Nephron (organoid): Measurements from ENCODE around the gene GEMIN5.

ENCODE experiments used
- H3K27ac Mint-ChIP-seq, 3 experiments: 2 replicates each; pipeline ENCODE4 v1.8.0; 2020; ENCODE audit warnings: mixed read lengths in 3 of 3, mild to moderate bottlenecking in 2 of 3, moderate library complexity in 1 of 3
- H3K27me3 Mint-ChIP-seq: 2 replicates; pipeline ENCODE4 v1.8.0; 2021; ENCODE audit warnings: low read depth, mild to moderate bottlenecking, moderate library complexity, mixed read lengths
- H3K36me3 Mint-ChIP-seq: 2 replicates; pipeline ENCODE4 v1.8.0; 2020; ENCODE audit warnings: low read depth, mixed read lengths
- H3K4me1 Mint-ChIP-seq: 2 replicates; pipeline ENCODE4 v1.8.0; 2020; ENCODE audit warnings: mixed read lengths
- H3K4me3 Mint-ChIP-seq, 3 experiments: 2 replicates each; pipeline ENCODE4 v1.8.0; 2020; ENCODE audit warnings: mild to moderate bottlenecking in 3 of 3, mixed read lengths in 3 of 3, moderate library complexity in 2 of 3
- H3K9me3 Mint-ChIP-seq: 2 replicates; pipeline ENCODE4 v1.8.0; 2020; ENCODE audit warnings: mixed read lengths
- TF ChIP-seq, protein P1 (sequence below), 3 experiments: fragments of 200-600 bp; sonication (generic); IDR thresholded peaks; one replicate each; pipeline ENCODE4 v1.5.0; 2021; ENCODE audit warnings: antibody characterized with exemption in 3 of 3; ENCODE audit not compliant: unreplicated experiment in 3 of 3

Gene GEMIN5

DNA sequence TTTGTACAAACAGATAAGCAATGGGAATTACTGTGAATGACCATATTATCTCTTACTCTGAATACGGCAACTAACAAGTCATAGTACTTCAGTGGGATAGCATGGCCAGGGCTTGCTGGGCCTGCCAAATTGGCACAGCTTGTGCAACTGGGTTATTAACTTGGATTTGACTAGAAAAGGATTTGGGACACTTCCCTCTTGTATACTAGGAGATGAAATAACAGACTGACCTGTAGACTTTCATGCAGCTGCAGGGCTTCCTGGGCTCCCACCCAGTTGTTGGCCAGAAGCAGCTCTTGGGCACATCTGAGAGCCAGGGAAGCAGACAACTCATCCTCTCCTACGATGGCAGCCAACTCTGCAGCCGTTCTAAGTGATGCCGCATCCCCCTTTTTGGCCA lies 39.8 kb downstream of the GEMIN5 start:
- no peak overlapping the region for H3K27ac Mint-ChIP-seq
- H3K4me3 Mint-ChIP-seq, result no peak overlapping the region
- H3K9me3 Mint-ChIP-seq, result no peaks in the 10 kb centered on the region
- H3K36me3 Mint-ChIP-seq, result peaks cover 70% of the 10 kb centered on the region
- H3K4me1 Mint-ChIP-seq, result no peaks in the 10 kb centered on the region
- H3K27me3 Mint-ChIP-seq, result no peaks in the 10 kb centered on the region
- TF ChIP-seq, protein P1, sequence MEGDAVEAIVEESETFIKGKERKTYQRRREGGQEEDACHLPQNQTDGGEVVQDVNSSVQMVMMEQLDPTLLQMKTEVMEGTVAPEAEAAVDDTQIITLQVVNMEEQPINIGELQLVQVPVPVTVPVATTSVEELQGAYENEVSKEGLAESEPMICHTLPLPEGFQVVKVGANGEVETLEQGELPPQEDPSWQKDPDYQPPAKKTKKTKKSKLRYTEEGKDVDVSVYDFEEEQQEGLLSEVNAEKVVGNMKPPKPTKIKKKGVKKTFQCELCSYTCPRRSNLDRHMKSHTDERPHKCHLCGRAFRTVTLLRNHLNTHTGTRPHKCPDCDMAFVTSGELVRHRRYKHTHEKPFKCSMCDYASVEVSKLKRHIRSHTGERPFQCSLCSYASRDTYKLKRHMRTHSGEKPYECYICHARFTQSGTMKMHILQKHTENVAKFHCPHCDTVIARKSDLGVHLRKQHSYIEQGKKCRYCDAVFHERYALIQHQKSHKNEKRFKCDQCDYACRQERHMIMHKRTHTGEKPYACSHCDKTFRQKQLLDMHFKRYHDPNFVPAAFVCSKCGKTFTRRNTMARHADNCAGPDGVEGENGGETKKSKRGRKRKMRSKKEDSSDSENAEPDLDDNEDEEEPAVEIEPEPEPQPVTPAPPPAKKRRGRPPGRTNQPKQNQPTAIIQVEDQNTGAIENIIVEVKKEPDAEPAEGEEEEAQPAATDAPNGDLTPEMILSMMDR (IDR thresholded peaks at IDR 0.05; ENCODE audit: unreplicated experiment in 3 of 3), result no peak

DNA sequence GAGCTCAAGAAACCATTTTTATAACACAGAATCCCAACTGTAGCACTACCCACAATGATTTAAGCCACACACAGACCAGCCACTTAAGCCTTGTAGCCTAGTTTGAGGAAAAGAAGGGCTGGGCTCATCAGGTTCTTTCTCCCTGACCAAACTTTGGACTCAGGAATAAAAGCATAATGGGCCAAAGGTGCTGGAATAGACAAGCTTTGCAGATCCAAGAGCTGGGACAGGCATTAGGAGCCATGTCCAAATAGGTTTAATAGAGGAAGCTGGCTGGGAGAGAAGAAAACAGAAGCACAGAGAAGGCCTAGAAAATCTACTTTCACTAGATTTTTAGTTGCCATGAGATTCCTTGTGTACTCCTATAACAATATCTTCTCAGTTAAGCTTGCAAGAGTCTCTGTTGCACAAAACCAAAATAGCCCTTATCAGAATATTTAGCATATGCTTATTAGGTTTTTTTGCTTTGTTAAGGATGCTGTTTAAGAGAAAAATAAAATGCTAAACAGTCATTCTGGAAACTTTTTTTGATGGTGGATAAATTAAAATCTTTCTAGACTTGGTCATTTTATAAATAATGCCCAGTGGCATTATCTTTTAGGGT lies 41.3 kb downstream of the GEMIN5 start:
- TF ChIP-seq, protein P1 (IDR thresholded peaks at IDR 0.05; ENCODE audit: unreplicated experiment in 3 of 3), result no peak
- no peaks in the 10 kb centered on the region for H3K27me3 Mint-ChIP-seq
- no peaks in the 10 kb centered on the region for H3K9me3 Mint-ChIP-seq
- H3K4me1 Mint-ChIP-seq, result no peaks in the 10 kb centered on the region
- H3K36me3 Mint-ChIP-seq, result peaks cover 67% of the 10 kb centered on the region
- no peak overlapping the region for H3K4me3 Mint-ChIP-seq
- no peak overlapping the region for H3K27ac Mint-ChIP-seq

DNA sequence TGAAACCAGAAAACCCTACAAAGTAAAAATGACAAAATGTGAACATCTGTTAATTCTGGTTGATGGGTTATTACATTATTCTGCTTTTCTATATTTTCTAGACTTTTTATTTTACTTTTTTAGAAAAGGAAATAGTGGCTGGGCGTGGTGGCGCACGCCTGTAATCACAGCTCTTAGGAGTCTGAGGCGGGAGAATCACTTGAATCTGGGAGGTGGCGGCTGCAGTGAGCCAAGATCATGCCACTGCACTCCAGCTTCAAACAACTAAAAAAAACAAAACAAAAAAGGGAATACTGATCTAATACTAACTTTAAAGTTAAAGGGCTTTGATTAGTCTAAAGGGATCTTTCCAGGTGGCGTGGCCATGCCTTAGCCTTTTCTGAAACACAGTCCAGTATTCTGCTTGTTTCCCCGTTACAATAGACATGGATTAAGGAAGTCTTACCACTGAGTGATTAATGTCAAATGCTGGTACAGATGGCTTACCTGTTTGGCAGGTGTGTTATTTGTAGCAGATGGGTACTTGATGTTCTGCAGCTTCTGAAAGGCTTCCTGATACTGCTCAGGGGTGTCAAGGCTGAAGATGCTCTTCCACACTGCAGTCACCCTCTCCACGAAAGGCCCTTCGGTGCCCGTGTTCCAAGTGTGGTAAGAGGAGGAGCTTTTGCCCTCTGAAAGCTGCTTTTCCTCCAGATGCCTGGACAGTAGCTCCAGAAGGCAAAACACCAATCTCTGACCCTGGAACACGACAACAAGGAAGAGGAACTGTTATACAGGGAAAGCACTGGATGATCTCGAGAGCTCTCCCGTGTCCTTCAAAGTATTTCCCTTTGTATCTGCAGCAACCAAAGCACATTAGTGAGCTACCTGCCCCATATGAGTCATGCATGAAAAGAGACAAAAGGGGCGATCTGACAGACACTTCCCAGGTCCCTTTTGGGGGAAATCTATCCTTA lies 42.1 kb downstream of the GEMIN5 start:
- Mint-ChIP-seq H3K27ac (no peak overlapping the region), H3K4me3 (no peak overlapping the region), H3K4me1 (no peaks in the 10 kb centered on the region), H3K27me3 (no peaks in the 10 kb centered on the region), H3K36me3 (peaks cover 75% of the 10 kb centered on the region), H3K9me3 (no peaks in the 10 kb centered on the region)
- TF ChIP-seq, protein P1 (IDR thresholded peaks at IDR 0.05; ENCODE audit: unreplicated experiment in 3 of 3), result no peak

DNA sequence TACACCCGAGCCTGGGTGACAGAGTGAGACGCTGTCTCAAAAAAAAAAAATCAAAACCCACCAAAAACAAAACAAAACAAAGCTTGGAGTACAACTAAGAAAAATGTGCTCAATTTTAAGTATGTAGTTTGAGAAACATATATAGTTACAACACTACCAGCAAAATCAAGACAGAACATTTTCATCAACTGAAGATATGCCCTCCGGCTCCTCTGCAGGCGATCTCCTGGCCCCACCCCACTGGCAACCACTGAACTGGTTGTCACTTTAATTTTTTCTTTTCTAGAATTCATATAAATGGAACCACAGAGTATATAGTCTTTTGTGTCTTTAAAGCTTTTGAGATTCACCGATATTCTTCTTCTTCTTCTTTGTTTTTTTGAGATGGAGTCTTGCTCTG lies 44.6 kb downstream of the GEMIN5 start:
- H3K27ac Mint-ChIP-seq, result no peak overlapping the region
- no peaks in the 10 kb centered on the region for H3K4me1 Mint-ChIP-seq
- H3K27me3 Mint-ChIP-seq, result no peaks in the 10 kb centered on the region
- H3K9me3 Mint-ChIP-seq, result no peaks in the 10 kb centered on the region
- no peak overlapping the region for H3K4me3 Mint-ChIP-seq
- H3K36me3 Mint-ChIP-seq, result peaks cover 71% of the 10 kb centered on the region
- TF ChIP-seq, protein P1 (IDR thresholded peaks at IDR 0.05; ENCODE audit: unreplicated experiment in 3 of 3), result no peak

DNA sequence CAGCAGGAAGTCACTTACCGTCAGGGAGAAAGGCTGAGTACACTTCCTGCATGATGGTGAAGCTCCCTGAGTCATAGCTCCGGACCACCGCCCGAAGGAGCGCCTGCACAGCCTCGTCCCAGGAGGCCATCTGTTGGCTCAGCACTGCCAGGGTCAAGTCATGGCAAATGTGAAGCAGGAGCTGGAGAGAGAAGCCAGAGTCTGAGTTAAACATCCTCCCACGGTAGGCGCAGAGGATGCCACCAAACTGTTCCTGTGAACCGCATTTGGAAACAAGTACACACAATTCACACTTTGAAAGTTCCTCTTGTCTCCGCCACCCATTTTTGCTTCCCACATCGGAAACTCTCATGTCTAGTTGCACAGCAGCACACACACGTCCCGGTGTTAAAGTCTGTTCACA lies 45.6 kb downstream of the GEMIN5 start:
- Mint-ChIP-seq H3K4me1 (no peaks in the 10 kb centered on the region), H3K4me3 (no peak overlapping the region)

More for the DNA sequence above, 45.6 kb downstream of the GEMIN5 start:
- Mint-ChIP-seq H3K27ac (no peak overlapping the region), H3K36me3 (peaks cover 75% of the 10 kb centered on the region), H3K27me3 (no peaks in the 10 kb centered on the region), H3K9me3 (no peaks in the 10 kb centered on the region)
- TF ChIP-seq, protein P1 (IDR thresholded peaks at IDR 0.05; ENCODE audit: unreplicated experiment in 3 of 3), result no peak
